Measurements from ENCODE around the gene LITAFD.
A peak's percentile ranks its signal among the peaks of the same experiment; 100 is the strongest.

LITAFD gene

GRCh38 chr16:8887952-8888560 lies 5.9 kb downstream of the LITAFD start:
- no peak for DNase-seq
- in situ Hi-C loops (cut with MboI; ENCODE audit: low pct_unique_long_range_greater_than_20kb, low sequenced_read_pairs) = loop anchor here (25.0 kb wide), 1 partner anchor 226 kb away; the partner anchor contains the start of gene ABAT

DNA sequence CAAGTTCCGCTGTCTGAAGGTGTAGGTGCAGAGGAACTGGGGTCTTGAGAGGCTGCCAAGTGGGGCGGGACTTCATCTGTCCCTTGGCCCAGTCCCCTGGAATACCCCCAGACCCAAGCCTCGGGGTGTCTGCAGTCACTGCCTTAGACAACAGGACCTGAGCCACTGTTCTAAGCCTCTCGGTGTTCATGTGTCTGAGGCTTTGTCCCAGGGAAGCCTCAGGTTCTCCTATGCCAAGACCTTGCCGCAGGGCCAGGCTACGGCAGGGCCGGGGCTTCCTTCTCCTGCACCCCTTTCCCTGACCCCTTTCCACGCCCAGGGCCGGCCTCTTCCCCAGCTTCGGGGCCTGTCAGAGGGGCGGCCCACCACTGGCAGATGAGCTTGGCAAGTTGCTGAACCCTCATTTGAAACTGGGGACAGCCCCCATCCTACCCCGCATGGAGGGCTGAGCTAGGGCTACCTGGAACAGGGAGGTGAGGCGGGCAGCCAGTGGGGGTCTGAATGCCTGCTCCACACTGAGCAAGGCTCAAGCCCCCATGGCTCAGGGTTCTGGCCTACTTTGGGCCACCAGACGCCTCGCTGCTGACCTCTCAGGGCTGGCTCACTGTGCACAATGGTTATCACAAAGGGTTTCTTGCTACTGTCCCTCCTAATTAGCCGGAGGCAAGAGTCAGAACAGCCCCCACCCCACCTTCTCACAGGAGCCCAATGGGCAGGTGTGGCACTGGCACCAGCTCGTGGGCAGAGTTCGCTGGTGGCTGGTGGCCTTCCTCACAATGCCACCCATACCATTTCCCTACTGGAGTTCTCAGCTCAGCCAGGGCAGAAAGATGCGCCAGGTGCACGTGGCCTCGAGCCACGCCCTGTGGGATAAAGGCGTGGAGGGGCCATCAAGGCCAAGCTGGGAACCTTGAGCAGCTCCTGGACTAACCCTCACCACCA lies 7.1 kb downstream of the LITAFD start:
- DNase-seq = no peak
- in situ Hi-C loops (cut with MboI; ENCODE audit: low pct_unique_long_range_greater_than_20kb, low sequenced_read_pairs) = loop anchor here (25.0 kb wide), 1 partner anchor 227 kb away; the partner anchor contains the start of gene ABAT

GRCh38 chr16:8889893-8890548 lies 7.9 kb downstream of the LITAFD start:
- in situ Hi-C loops (cut with MboI; ENCODE audit: low pct_unique_long_range_greater_than_20kb, low sequenced_read_pairs) = loop anchor here (25.0 kb wide), 1 partner anchor 228 kb away; the partner anchor contains the start of gene ABAT
- DNase-seq = no peak

DNA sequence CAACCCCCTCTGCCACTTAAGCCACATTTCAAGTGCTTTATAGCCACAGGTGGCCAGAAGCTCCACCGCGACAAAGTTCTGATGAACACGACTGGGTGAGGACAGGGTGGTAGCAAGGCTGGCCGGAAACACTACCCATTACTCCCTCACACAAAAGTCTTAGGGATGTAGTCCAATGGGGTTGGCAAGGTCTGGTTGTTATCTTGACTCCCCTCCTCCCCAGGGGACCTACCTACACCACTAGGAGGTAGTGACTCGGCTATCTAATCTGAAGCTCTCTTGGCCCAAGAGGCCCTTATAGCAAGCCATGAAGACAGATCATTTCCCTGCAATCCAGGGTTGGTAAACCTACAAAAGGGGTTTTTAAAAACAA lies 8.4 kb downstream of the LITAFD start:
- in situ Hi-C loops (cut with MboI; ENCODE audit: low pct_unique_long_range_greater_than_20kb, low sequenced_read_pairs) = loop anchor here (25.0 kb wide), 1 partner anchor 228 kb away; the partner anchor contains the start of gene ABAT
- DNase-seq = no peak

GRCh38 chr16:8892101-8892575 lies 10.0 kb downstream of the LITAFD start:
- no peak for DNase-seq

DNA sequence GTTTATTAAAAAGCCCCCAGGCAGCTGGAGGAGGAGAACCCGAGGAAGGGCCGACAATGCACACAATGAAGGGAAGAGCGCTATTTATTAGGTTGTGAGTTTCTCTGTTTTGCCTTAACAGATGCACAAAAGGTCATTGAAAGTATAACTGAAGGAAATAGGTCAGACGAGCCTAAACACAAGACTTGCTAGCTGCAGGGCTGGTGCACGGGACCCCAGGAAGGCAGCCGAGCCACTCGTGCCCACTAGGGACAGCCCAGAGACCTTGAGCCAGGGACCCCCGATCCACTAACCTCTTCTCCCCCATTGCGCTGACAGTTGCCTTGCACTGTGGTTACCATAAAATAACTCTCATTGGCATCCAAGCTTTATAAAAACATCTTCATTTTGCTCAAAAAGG lies 11.3 kb downstream of the LITAFD start:
- in situ Hi-C loops (cut with MboI; ENCODE audit: low pct_unique_long_range_greater_than_20kb, low sequenced_read_pairs) = loop anchor here (25.0 kb wide), 1 partner anchor 231 kb away; the partner anchor contains the start of gene ABAT
- no peak for DNase-seq

More at GRCh38 chr16:8892101-8892575, 10.0 kb downstream of the LITAFD start:
- in situ Hi-C loops (cut with MboI; ENCODE audit: low pct_unique_long_range_greater_than_20kb, low sequenced_read_pairs) = loop anchor here (25.0 kb wide), 1 partner anchor 230 kb away; the partner anchor contains the start of gene ABAT

- DNase-seq = no peak
- in situ Hi-C loops (cut with MboI; ENCODE audit: low pct_unique_long_range_greater_than_20kb, low sequenced_read_pairs) = loop anchor here (25.0 kb wide), 1 partner anchor 232 kb away; the partner anchor contains the start of gene ABAT
Measured at GRCh38 chr16:8893976-8894690, 12.0 kb downstream of the LITAFD start.

GRCh38 chr16:8894736-8895334 lies 12.7 kb downstream of the LITAFD start:
- in situ Hi-C loops (cut with MboI; ENCODE audit: low pct_unique_long_range_greater_than_20kb, low sequenced_read_pairs) = loop anchor here (25.0 kb wide), 1 partner anchor 233 kb away; the partner anchor contains the start of gene ABAT
- no peak for DNase-seq

DNA sequence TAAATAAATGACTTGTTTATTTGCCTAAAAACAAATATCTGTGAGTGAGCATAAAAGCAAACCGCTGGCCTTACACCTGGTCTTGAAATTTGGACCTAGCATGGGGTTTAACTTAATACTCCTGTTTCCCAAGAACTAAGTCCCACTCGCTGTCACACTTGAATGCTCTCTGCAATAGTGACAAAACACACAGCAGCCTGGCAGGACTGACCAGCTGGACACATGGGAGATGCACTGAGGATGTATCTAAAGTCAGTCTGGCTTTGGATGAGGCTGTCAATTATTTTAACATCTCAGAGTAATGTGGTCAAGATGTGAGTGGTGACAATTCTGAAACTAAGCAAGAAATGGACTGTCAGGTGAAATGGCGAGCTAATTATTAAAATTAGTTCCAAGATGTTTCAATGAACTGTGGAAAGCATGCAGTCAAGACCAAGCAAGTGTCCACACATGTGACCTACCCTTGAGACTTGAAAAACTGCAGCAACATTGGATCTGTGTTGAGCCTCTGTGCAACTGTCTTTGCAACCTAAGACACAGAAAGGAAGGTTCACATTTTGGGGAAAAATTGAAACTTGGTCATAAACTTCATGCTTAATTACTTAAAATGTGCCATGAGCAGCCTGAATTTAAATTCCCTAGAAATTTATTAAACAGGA lies 16.6 kb downstream of the LITAFD start:
- in situ Hi-C loops (cut with MboI; ENCODE audit: low pct_unique_long_range_greater_than_20kb, low sequenced_read_pairs) = loop anchor here (25.0 kb wide), 1 partner anchor 236 kb away; the partner anchor contains the start of gene ABAT
- no peak for DNase-seq

- in situ Hi-C loops (cut with MboI; ENCODE audit: low pct_unique_long_range_greater_than_20kb, low sequenced_read_pairs) = loop anchor here (25.0 kb wide), 1 partner anchor 238 kb away; the partner anchor contains the start of gene ABAT
- no peak for DNase-seq
Measured at GRCh38 chr16:8899709-8900317, 17.7 kb downstream of the LITAFD start.

- in situ Hi-C loops (cut with MboI; ENCODE audit: low pct_unique_long_range_greater_than_20kb, low sequenced_read_pairs) = no loop called here
- no peak for DNase-seq
Measured at GRCh38 chr16:8900343-8900742, 18.2 kb downstream of the LITAFD start.

DNA sequence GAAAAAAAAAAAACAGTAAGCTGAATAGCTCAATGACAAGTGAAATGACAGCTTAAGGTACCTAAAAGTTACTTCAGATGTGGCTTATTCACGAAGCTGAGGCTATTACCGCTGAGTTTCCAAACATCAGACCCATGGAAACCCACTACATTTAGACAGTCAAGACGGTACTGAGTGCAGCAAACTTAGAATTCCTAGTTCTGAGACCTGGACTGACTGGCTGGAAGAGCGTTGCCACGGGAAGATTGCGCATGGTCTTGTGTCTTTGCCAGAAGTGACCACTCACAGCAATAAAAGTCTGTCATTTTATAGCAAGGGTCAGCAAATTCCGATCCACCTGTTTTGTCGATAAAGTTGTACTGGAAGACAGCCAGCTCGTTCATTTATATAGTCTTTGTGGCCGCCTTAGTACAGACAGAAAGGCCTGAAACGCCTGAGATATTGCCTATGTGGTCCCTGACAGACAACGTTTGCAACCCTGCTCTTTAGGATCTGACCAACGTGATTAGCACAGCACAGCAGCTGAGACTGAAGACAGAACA lies 19.2 kb downstream of the LITAFD start:
- DNase-seq = no peak
- in situ Hi-C loops (cut with MboI; ENCODE audit: low pct_unique_long_range_greater_than_20kb, low sequenced_read_pairs) = no loop called here

GRCh38 chr16:8903004-8903403 lies 20.9 kb downstream of the LITAFD start:
- no peak for DNase-seq
- in situ Hi-C loops (cut with MboI; ENCODE audit: low pct_unique_long_range_greater_than_20kb, low sequenced_read_pairs) = no loop called here

DNA sequence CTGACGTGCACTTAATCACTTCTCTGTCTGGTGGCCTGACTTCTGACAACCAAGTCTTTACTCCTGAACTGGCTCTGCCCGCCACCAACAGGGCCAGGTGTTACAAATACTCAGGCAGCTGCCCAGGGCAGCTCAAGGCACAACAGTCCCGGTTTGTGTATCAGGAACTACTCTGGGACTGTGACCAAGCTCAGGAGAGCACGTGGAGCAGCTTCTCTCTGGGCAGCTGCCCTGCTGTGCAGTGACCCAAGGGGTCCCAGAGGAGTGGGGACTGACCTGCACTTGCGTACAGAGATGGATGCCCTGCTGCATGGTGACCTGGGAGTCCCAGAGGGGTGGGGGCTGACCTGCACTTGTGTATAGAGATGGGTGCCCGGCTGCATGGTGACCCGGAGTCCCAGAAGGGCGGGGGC lies 21.9 kb downstream of the LITAFD start:
- in situ Hi-C loops (cut with MboI; ENCODE audit: low pct_unique_long_range_greater_than_20kb, low sequenced_read_pairs) = no loop called here
- no peak for DNase-seq

- in situ Hi-C loops (cut with MboI; ENCODE audit: low pct_unique_long_range_greater_than_20kb, low sequenced_read_pairs) = no loop called here
- DNase-seq = peak; percentile 75
Measured at GRCh38 chr16:8905168-8905762, 23.1 kb downstream of the LITAFD start.

DNA sequence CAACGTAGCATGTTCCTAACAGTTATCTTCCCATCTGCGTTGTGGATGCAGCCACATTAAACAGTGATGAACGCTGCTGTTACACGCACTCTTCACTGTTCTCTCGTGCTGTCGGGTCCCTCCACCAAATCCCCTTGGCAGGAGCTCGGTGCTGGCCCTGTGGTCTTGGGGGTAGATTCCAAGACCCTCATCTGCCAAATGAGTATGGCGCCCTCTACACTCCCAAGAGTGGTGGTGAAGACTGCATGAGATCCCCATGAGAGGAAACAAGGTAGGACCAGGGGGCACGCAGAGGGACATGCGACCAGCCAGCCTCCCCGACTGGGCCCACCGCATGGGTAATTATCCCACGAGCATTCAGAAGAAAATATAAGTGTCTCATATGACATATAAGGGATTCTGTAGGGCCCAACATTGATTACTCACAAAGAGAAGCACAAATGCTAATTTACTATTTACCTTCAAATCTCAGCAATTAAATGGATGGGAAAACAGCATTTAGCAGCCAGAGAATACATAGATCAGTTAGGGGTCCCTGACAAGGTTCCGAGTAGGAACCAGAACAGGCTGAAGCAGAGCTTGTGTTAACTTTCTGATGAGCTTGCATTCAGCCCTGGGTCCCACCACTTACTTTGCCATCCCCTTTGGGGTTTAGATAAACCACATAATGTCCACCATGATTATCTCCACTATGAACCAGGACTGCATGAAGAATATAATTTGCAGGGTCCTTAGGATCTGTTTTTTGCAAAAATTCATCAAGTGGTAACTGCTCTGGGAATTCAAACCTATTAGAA lies 23.8 kb downstream of the LITAFD start:
- in situ Hi-C loops (cut with MboI; ENCODE audit: low pct_unique_long_range_greater_than_20kb, low sequenced_read_pairs) = no loop called here
- DNase-seq = no peak

All from KBM-7 (cell line).